OCI-LY7 (cell line): ENCODE measurements around the gene UFD1. TPM values are rescaled to one million over a fixed set of nuclear protein-coding genes. Genes with fewer than 3 reads are reported as not detected.

Experiments
- BruUV-seq: library from RNA; stranded (reverse); fragments of 400-500 nt; replicated peaks from 2 replicates; lab custom pipeline; 2021; lab: Mats Ljungman, UMichigan
- CTCF ChIA-PET: fragments of 300-600 bp; sonication (Branson Sonifier 250); formaldehyde crosslinking; loops from one replicate; lab custom pipeline; 2022; ENCODE audit warnings: antibody characterized with exemption; ENCODE audit not compliant: unreplicated experiment; lab: Charles Lee
- POLR2A ChIA-PET: fragments of 300-600 bp; sonication (Branson Sonifier 250); formaldehyde crosslinking; loops from one replicate; lab custom pipeline; 2022; ENCODE audit warnings: antibody characterized with exemption; lab: Charles Lee
- DNase-seq: peaks from one replicate; pipeline ENCODE4 v3.0.0-alpha.2; 2015; ENCODE audit warnings: low spot score
- H2AFZ ChIP-seq: fragments of 200-600 bp; sonication (generic), shearing (Covaris generic); 2 replicates; pipeline ENCODE4 v1.6.1; 2014; ENCODE audit warnings: mild to moderate bottlenecking, antibody characterized with exemption, low read length, moderate library complexity
- H3K27ac ChIP-seq: fragments of 200-600 bp; sonication (generic); 2 replicates; pipeline ENCODE4 v1.5.1; 2014; ENCODE audit warnings: mixed run types, low read depth, mild to moderate bottlenecking, moderate library complexity, low read length, inconsistent platforms; ENCODE audit not compliant: poor library complexity, severe bottlenecking
- H3K36me3 ChIP-seq: fragments of 200-600 bp; sonication (generic); 2 replicates; pipeline ENCODE4 v1.6.1; 2014; ENCODE audit warnings: mild to moderate bottlenecking, antibody characterized with exemption, low read length, moderate library complexity, mixed read lengths; ENCODE audit not compliant: insufficient read depth
- H3K4me1 ChIP-seq: fragments of 200-600 bp; sonication (generic); 2 replicates; pipeline ENCODE4 v1.5.1; 2014; ENCODE audit warnings: mild to moderate bottlenecking, low read length; ENCODE audit not compliant: insufficient read depth, poor library complexity, severe bottlenecking
- H3K4me2 ChIP-seq: fragments of 200-600 bp; sonication (generic); 2 replicates; pipeline ENCODE4 v1.6.1; 2014; ENCODE audit warnings: mild to moderate bottlenecking, low read length
- H3K4me3 ChIP-seq: fragments of 200-600 bp; sonication (generic); 2 replicates; pipeline ENCODE4 v1.5.1; 2014; ENCODE audit warnings: mild to moderate bottlenecking, low read depth, low read length; ENCODE audit not compliant: poor library complexity, severe bottlenecking
- H3K79me2 ChIP-seq: fragments of 200-600 bp; sonication (generic); 2 replicates; pipeline ENCODE4 v1.6.1; 2016; ENCODE audit warnings: low read depth, mild to moderate bottlenecking, low read length, moderate library complexity, mixed read lengths; ENCODE audit not compliant: insufficient read depth
- H3K9me2 ChIP-seq: fragments of 200-600 bp; sonication (generic); 2 replicates; pipeline ENCODE4 v1.6.1; 2016; ENCODE audit warnings: mild to moderate bottlenecking, low read length, mixed read lengths; ENCODE audit not compliant: insufficient read depth
- H3K9me3 ChIP-seq: fragments of 200-600 bp; sonication (generic); 2 replicates; pipeline ENCODE4 v1.6.1; 2014; ENCODE audit warnings: mild to moderate bottlenecking, mixed run types, low read length, mixed read lengths
- H4K20me1 ChIP-seq: fragments of 200-600 bp; sonication (generic); 2 replicates; pipeline ENCODE4 v1.6.1; 2014; ENCODE audit warnings: mild to moderate bottlenecking, antibody characterized with exemption, low read length, moderate library complexity, mixed read lengths; ENCODE audit not compliant: insufficient read depth
- CTCF ChIP-seq: fragments of 200-600 bp; sonication (generic); conservative IDR thresholded peaks from 2 replicates; pipeline ENCODE4 v1.5.1; 2014; ENCODE audit warnings: mild to moderate bottlenecking, antibody characterized with exemption, low read length, moderate library complexity, mixed read lengths
- EZH2phosphoT487 ChIP-seq: fragments of 200-600 bp; sonication (generic); IDR thresholded peaks from 2 replicates; pipeline ENCODE4 v1.6.1; 2018; ENCODE audit warnings: low read depth, borderline replicate concordance, mild to moderate bottlenecking, mixed run types, antibody characterized with exemption, low read length, moderate library complexity, mixed read lengths
- intact Hi-C: fragments of 100-400 bp; cut with micrococcal nuclease; formaldehyde crosslinking; loops from one replicate; pipeline ENCODE4 v1.10.0; 2022; ENCODE audit not compliant: unreplicated experiment
- total RNA-seq, 2 experiments: library from RNA; depleted of rRNA in 1 of 2; stranded (reverse); fragments of >200 nt in 1 of 2; shearing (Covaris generic) in 1 of 2; gene quantifications; 2 replicates each; pipeline ENCODE4 v1.2.3, GENCODE V29; 2014 to 2022

Gene UFD1
- total RNA-seq, 2 experiments from 2014 or later: 60.1 to 70.8 TPM

GRCh38 chr22:19503869-19504268, 24.9 kb upstream of the UFD1 start:
- H3K4me1 ChIP-seq: no peaks in the 10 kb centered on the region
- ChIA-PET POLR2A (no interaction called here), CTCF (no interaction called here)
- peaks cover 67% of the 10 kb centered on the region for H3K36me3 ChIP-seq
- intact Hi-C loops: no loop called here
- no peak overlapping the region for H3K27ac ChIP-seq
- no peak overlapping the region for H3K4me3 ChIP-seq
- H4K20me1 ChIP-seq: no peaks in the 10 kb centered on the region
- H3K9me3 ChIP-seq: no peaks in the 10 kb centered on the region
- TF ChIP-seq CTCF (no peak), EZH2phosphoT487 (no peak)
- no peak for DNase-seq
- H3K9me2 ChIP-seq: no peaks in the 10 kb centered on the region
- no peak overlapping the region for H2AFZ ChIP-seq
- H3K4me2 ChIP-seq: no peak overlapping the region
- no peaks in the 10 kb centered on the region for H3K79me2 ChIP-seq
- no TSS peak for BruUV-seq

- no peak overlapping the region for H3K4me3 ChIP-seq
- no peak overlapping the region for H3K27ac ChIP-seq
- H3K9me3 ChIP-seq: no peaks in the 10 kb centered on the region
- intact Hi-C loops: no loop called here
- H4K20me1 ChIP-seq: no peaks in the 10 kb centered on the region
- H3K4me1 ChIP-seq: no peaks in the 10 kb centered on the region
- peaks cover 68% of the 10 kb centered on the region for H3K36me3 ChIP-seq
- no TSS peak for BruUV-seq
- no peaks in the 10 kb centered on the region for H3K9me2 ChIP-seq
- H3K79me2 ChIP-seq: no peaks in the 10 kb centered on the region
- ChIA-PET POLR2A (interaction anchor here (1.1 kb wide), 1 partner anchor 83 kb away, joined by 3 read pairs; no protein-coding TSS in a partner anchor), CTCF (interaction anchor here (1.0 kb wide), 1 partner anchor 126 kb away, joined by 3 read pairs; no protein-coding TSS in a partner anchor)
- TF ChIP-seq CTCF (no peak), EZH2phosphoT487 (no peak)
- H3K4me2 ChIP-seq: no peak overlapping the region
- DNase-seq: no peak
- H2AFZ ChIP-seq: no peak overlapping the region
Observed at GRCh38 chr22:19503367-19503766, 24.4 kb upstream of the UFD1 start.

GRCh38 chr22:19501897-19502447, 23.0 kb upstream of the UFD1 start:
- Histone ChIP-seq H2AFZ (no peak overlapping the region), H3K9me3 (no peaks in the 10 kb centered on the region), H4K20me1 (no peaks in the 10 kb centered on the region), H3K27ac (no peak overlapping the region), H3K4me1 (no peaks in the 10 kb centered on the region), H3K79me2 (no peaks in the 10 kb centered on the region), H3K36me3 (peaks cover 68% of the 10 kb centered on the region), H3K4me2 (no peak overlapping the region), H3K4me3 (no peak overlapping the region), H3K9me2 (no peaks in the 10 kb centered on the region)
- no peak for DNase-seq
- TF ChIP-seq CTCF: no peak
- no peak for TF ChIP-seq EZH2phosphoT487
- BruUV-seq: no TSS peak
- ChIA-PET POLR2A (interaction anchor here (1.1 kb wide), 1 partner anchor 81 kb away, joined by 3 read pairs; no protein-coding TSS in a partner anchor), CTCF (interaction anchor here (1.0 kb wide), 1 partner anchor 128 kb away, joined by 3 read pairs; no protein-coding TSS in a partner anchor)
- intact Hi-C loops: no loop called here
